Left colon (tissue), 2 donors: ENCODE measurements around the gene DSP. TPM values are rescaled to one million over a fixed set of nuclear protein-coding genes. Genes with fewer than 3 reads are reported as not detected.

Source experiments
- ATAC-seq: fragments of 200-7000 bp; cut with Tn5 transposase; one replicate; pipeline ENCODE4 v1.9.1; 2020; ENCODE audit warnings: mild to moderate bottlenecking, moderate library complexity
- DNase-seq, 2 donors: peaks; one replicate each; pipeline ENCODE4 v3.0.0-alpha.2; 2020
- intact Hi-C, 2 donors: fragments of 100-400 bp; cut with DNase I in 1 of 2; cut with micrococcal nuclease in 1 of 2; formaldehyde crosslinking; loops; one replicate each; pipeline versions ENCODE4 v1.11.2 to v1.14.0; 2022; cut with DNase I, micrococcal nuclease
- total RNA-seq, 2 donors: library from RNA; stranded (reverse); fragmentation: NEBNext Ultra II Directional; extraction: Animal tissue kit (Norgen Biotek cat#: 25700); gene quantifications; one replicate each; pipeline ENCODE4 v1.2.1, GENCODE V29; 2021
- donor health status: DM: no; HTN: no; CAD: no.
- donor health status: DM: yes; HTN: yes; CAD: no.

Gene DSP
- total RNA-seq, 2 donors from 2014 or later, result 213 to 249 TPM

GRCh38 chr6:7580537-7580926 is 39.1 kb downstream of the DSP start:
- intact Hi-C loops, result no loop called here

GRCh38 chr6:7580927-7581618 is 39.6 kb downstream of the DSP start:
- DNase-seq (no peak), ATAC-seq (peak; percentile 18)
- intact Hi-C loops, result no loop called here

More at GRCh38 chr6:7580537-7580926, 39.1 kb downstream of the DSP start:
- DNase-seq (no peak), ATAC-seq (no peak)

- no peak for DNase-seq
- ATAC-seq, result no peak
- intact Hi-C loops, result no loop called here
Measured at GRCh38 chr6:7585287-7585930, 43.9 kb downstream of the DSP start.

GRCh38 chr6:7587631-7588100 is 46.2 kb downstream of the DSP start:
- intact Hi-C loops, result no loop called here
- ATAC-seq, result peak; percentile 79
- DNase-seq, result peak; percentile 34 to 70

- intact Hi-C loops, result no loop called here
- no peak for ATAC-seq
Measured at GRCh38 chr6:7588506-7588905, 47.0 kb downstream of the DSP start.

GRCh38 chr6:7589221-7589620 is 47.8 kb downstream of the DSP start:
- intact Hi-C loops, result no loop called here
- DNase-seq (no peak), ATAC-seq (no peak)

More at GRCh38 chr6:7588506-7588905, 47.0 kb downstream of the DSP start:
- no peak for DNase-seq

- ATAC-seq, result peak; percentile 86
- intact Hi-C loops, result no loop called here
- DNase-seq, result peak; percentile 96 to 99
Measured at GRCh38 chr6:7589949-7590917, 48.8 kb downstream of the DSP start, which contains the start of gene SNRNP48. SNRNP48 (plus strand) TSS chr6:7590198; CDS start chr6:7590258, 60 bp downstream.

- no peak for ATAC-seq
- peak in 1 of 2 donors; percentile 26 for DNase-seq
- intact Hi-C loops, result no loop called here
Measured at GRCh38 chr6:7590918-7591302, 49.4 kb downstream of the DSP start.

- intact Hi-C loops, result no loop called here
- ATAC-seq, result no peak
- no peak for DNase-seq
Measured at GRCh38 chr6:7591770-7592169, 50.3 kb downstream of the DSP start.

- no peak for ATAC-seq
- intact Hi-C loops, result no loop called here
Measured at GRCh38 chr6:7593229-7593628, 51.8 kb downstream of the DSP start.

GRCh38 chr6:7594579-7595125 is 53.2 kb downstream of the DSP start:
- intact Hi-C loops, result no loop called here
- DNase-seq, result no peak

More at GRCh38 chr6:7593229-7593628, 51.8 kb downstream of the DSP start:
- DNase-seq, result no peak

GRCh38 chr6:7604003-7604402 is 62.5 kb downstream of the DSP start:
- DNase-seq, result no peak
- ATAC-seq, result peak; percentile 47
- intact Hi-C loops, result loop anchor here in 1 of 2 donors (10.0 kb wide), 1 partner anchor 299 kb away; no protein-coding TSS in a partner anchor

More at GRCh38 chr6:7594579-7595125, 53.2 kb downstream of the DSP start:
- ATAC-seq, result no peak

GRCh38 chr6:7604506-7604905 is 63.0 kb downstream of the DSP start:
- no peak for DNase-seq
- intact Hi-C loops, result loop anchor here in 1 of 2 donors (10.0 kb wide), 1 partner anchor 300 kb away; no protein-coding TSS in a partner anchor
- ATAC-seq, result no peak

GRCh38 chr6:7615611-7616383 is 74.3 kb downstream of the DSP start:
- peak; percentile 66 for ATAC-seq
- DNase-seq, result peak in 1 of 2 donors; percentile 41
- intact Hi-C loops, result loop anchor here in 1 of 2 donors (10.0 kb wide), 3 partner anchors 201 to 941 kb away; no protein-coding TSS in a partner anchor

GRCh38 chr6:7617801-7618764 is 76.6 kb downstream of the DSP start:
- intact Hi-C loops, result loop anchor here in 1 of 2 donors (10.0 kb wide), 3 partner anchors 203 to 943 kb away; no protein-coding TSS in a partner anchor
- ATAC-seq (peak; percentile 68), DNase-seq (peak; percentile 16 to 29)

GRCh38 chr6:7621761-7622160 is 80.3 kb downstream of the DSP start:
- ATAC-seq (no peak), DNase-seq (no peak)
- intact Hi-C loops, result no loop called here
